DND-41 (cell line): Measurements from ENCODE around the gene ABT1.
A peak's percentile ranks its signal among the peaks of the same experiment; 100 is the strongest.

ENCODE experiments used
- CTCF ChIP-seq: IDR thresholded peaks from 2 replicates; pipeline ENCODE4 v1.5.1; 2012; ENCODE audit warnings: borderline replicate concordance, low read length, moderate library complexity, mild to moderate bottlenecking; ENCODE audit not compliant: poor library complexity, severe bottlenecking; ENCODE audit errors: extremely low read depth
- EZH2 ChIP-seq: IDR thresholded peaks from 3 replicates; pipeline ENCODE4 v1.6.1; 2012; ENCODE audit warnings: borderline replicate concordance, low read depth, mild to moderate bottlenecking, moderate library complexity, low read length, inconsistent platforms; ENCODE audit not compliant: severe bottlenecking

- TF ChIP-seq CTCF: peak; percentile 24
- no peak for TF ChIP-seq EZH2
These were observed 27.9 kb upstream of the ABT1 start for GRCh38 chr6:26568601-26569432.
